Measurements from ENCODE around the gene ZNF692. TPM values are rescaled to one million over a fixed set of nuclear protein-coding genes. Genes with fewer than 3 reads are reported as not detected.

Gene ZNF692
- total RNA-seq, 1 experiment from 2014 or later, result 48.5 TPM

GRCh38 chr1:248821101-248821500, 37.8 kb downstream of the ZNF692 start:
- Mint-ChIP-seq H3K4me3 (ENCODE audit: unreplicated experiment) (no peak overlapping the region), H3K27me3 (ENCODE audit: insufficient read depth, unreplicated experiment) (no peaks in the 10 kb centered on the region), H3K9me3 (ENCODE audit: unreplicated experiment) (no peaks in the 10 kb centered on the region), H3K36me3 (ENCODE audit: insufficient read depth, unreplicated experiment) (peaks cover 31% of the 10 kb centered on the region), H3K27ac (ENCODE audit: unreplicated experiment) (no peak overlapping the region), H3K4me1 (ENCODE audit: low read depth, unreplicated experiment) (peaks cover 8% of the 10 kb centered on the region)
- no peak for DNase-seq
- ChIA-PET CTCF (no interaction called here), POLR2A (no interaction called here)
- Histone ChIP-seq H3K4me3 (ENCODE audit: low read depth, low read length) (no peak overlapping the region), H3K9me3 (no peaks in the 10 kb centered on the region), H3K4me1 (peaks cover 5% of the 10 kb centered on the region; the same call in 1 of the 2 replicates), H3K27me3 (replicated peaks; ENCODE audit: control insufficient read depth, insufficient read depth, low read length) (no peaks in the 10 kb centered on the region), H3K36me3 (ENCODE audit: control insufficient read depth, insufficient read depth, low read length) (no peaks in the 10 kb centered on the region)
- TF ChIP-seq CTCF (IDR thresholded peaks at IDR 0.05; ENCODE audit: insufficient read depth in 1 of 2, low read depth in 1 of 2, low read length in 1 of 2, severe bottlenecking in 1 of 2, unreplicated experiment in 1 of 2), result no peak
- BruUV-seq (replicated peaks), result no TSS peak
- intact Hi-C loops (cut with micrococcal nuclease; ENCODE audit: unreplicated experiment), result no loop called here

GRCh38 chr1:248820041-248820585, 38.8 kb downstream of the ZNF692 start:
- Histone ChIP-seq H3K4me1 (peaks cover 4% of the 10 kb centered on the region; the same call in 1 of the 2 replicates), H3K36me3 (ENCODE audit: control insufficient read depth, insufficient read depth, low read length) (no peaks in the 10 kb centered on the region), H3K4me3 (ENCODE audit: low read depth, low read length) (no peak overlapping the region), H3K27me3 (replicated peaks; ENCODE audit: control insufficient read depth, insufficient read depth, low read length) (no peaks in the 10 kb centered on the region), H3K9me3 (no peaks in the 10 kb centered on the region)
- no peak for DNase-seq
- peaks cover 8% of the 10 kb centered on the region for H3K4me1 Mint-ChIP-seq (ENCODE audit: low read depth, unreplicated experiment)
- CTCF ChIA-PET, result interaction anchor here (0.7 kb wide), 1 partner anchor 18 kb away, joined by 5 read pairs; no protein-coding TSS in a partner anchor
- H3K27ac Mint-ChIP-seq (ENCODE audit: unreplicated experiment), result no peak overlapping the region
- H3K27me3 Mint-ChIP-seq (ENCODE audit: insufficient read depth, unreplicated experiment), result no peaks in the 10 kb centered on the region
- H3K36me3 Mint-ChIP-seq (ENCODE audit: insufficient read depth, unreplicated experiment), result peaks cover 38% of the 10 kb centered on the region
- TF ChIP-seq CTCF (IDR thresholded peaks at IDR 0.05; ENCODE audit: insufficient read depth in 1 of 2, low read depth in 1 of 2, low read length in 1 of 2, severe bottlenecking in 1 of 2, unreplicated experiment in 1 of 2), result no peak
- POLR2A ChIA-PET, result no interaction called here
- H3K4me3 Mint-ChIP-seq (ENCODE audit: unreplicated experiment), result no peak overlapping the region
- H3K9me3 Mint-ChIP-seq (ENCODE audit: unreplicated experiment), result no peaks in the 10 kb centered on the region
- BruUV-seq (replicated peaks), result no TSS peak
- intact Hi-C loops (cut with micrococcal nuclease; ENCODE audit: unreplicated experiment), result no loop called here

GRCh38 chr1:248818505-248819374, 40.1 kb downstream of the ZNF692 start:
- Histone ChIP-seq H3K36me3 (ENCODE audit: control insufficient read depth, insufficient read depth, low read length) (no peaks in the 10 kb centered on the region), H3K4me1 (no peaks in the 10 kb centered on the region), H3K4me3 (ENCODE audit: low read depth, low read length) (no peak overlapping the region), H3K27me3 (replicated peaks; ENCODE audit: control insufficient read depth, insufficient read depth, low read length) (no peaks in the 10 kb centered on the region), H3K9me3 (no peaks in the 10 kb centered on the region)
- intact Hi-C loops (cut with micrococcal nuclease; ENCODE audit: unreplicated experiment), result no loop called here
- BruUV-seq (replicated peaks), result no TSS peak
- Mint-ChIP-seq H3K4me3 (ENCODE audit: unreplicated experiment) (no peak overlapping the region), H3K4me1 (ENCODE audit: low read depth, unreplicated experiment) (no peaks in the 10 kb centered on the region), H3K27ac (ENCODE audit: unreplicated experiment) (no peak overlapping the region), H3K9me3 (ENCODE audit: unreplicated experiment) (no peaks in the 10 kb centered on the region), H3K27me3 (ENCODE audit: insufficient read depth, unreplicated experiment) (no peaks in the 10 kb centered on the region), H3K36me3 (ENCODE audit: insufficient read depth, unreplicated experiment) (peaks cover 43% of the 10 kb centered on the region)
- ChIA-PET POLR2A (interaction anchor here (0.6 kb wide), 1 partner anchor 40 kb away, joined by 5 read pairs; the partner anchor contains the start of gene ZNF692), CTCF (interaction anchor here (0.6 kb wide), 1 partner anchor 79 kb away, joined by 3 read pairs; no protein-coding TSS in a partner anchor)
- TF ChIP-seq CTCF (IDR thresholded peaks at IDR 0.05; ENCODE audit: insufficient read depth in 1 of 2, low read depth in 1 of 2, low read length in 1 of 2, severe bottlenecking in 1 of 2, unreplicated experiment in 1 of 2), result no peak
- no peak for DNase-seq
